ENCODE results near the gene SP7. TPM values are rescaled to one million over a fixed set of nuclear protein-coding genes. Genes with fewer than 3 reads are reported as not detected.
A peak's percentile ranks its signal among the peaks of the same experiment; 100 is the strongest.

Gene SP7
- total RNA-seq, 1 donor from 2014 or later, result not detected

- H3K9me3 ChIP-seq, result no peaks in the 10 kb centered on the region
- no peak for TF ChIP-seq CTCF (IDR thresholded peaks at IDR 0.05)
- DNase-seq, result peak; percentile 58
- intact Hi-C loops (cut with DNase I), result no loop called here
- peaks cover 1% of the 10 kb centered on the region for H3K36me3 ChIP-seq
- H3K4me3 ChIP-seq, result peak overlapping the region; percentile 79
- peak overlapping the region; percentile 92 for H3K27ac ChIP-seq
- H3K4me1 ChIP-seq, result peaks cover 35% of the 10 kb centered on the region
- peak; percentile 4 to 5 for ATAC-seq
- no peaks in the 10 kb centered on the region for H3K27me3 ChIP-seq (ENCODE audit: low read depth)
These were observed 11.9 kb downstream of the SP7 start for GRCh38 chr12:53324113-53324778.

- DNase-seq (no peak), ATAC-seq (no peak)
- H3K4me3 ChIP-seq, result peak overlapping the region; percentile 67
- H3K27ac ChIP-seq, result peak overlapping the region; percentile 83
- H3K9me3 ChIP-seq, result no peaks in the 10 kb centered on the region
- no peaks in the 10 kb centered on the region for H3K27me3 ChIP-seq (ENCODE audit: low read depth)
- H3K36me3 ChIP-seq, result peaks cover 32% of the 10 kb centered on the region
- H3K4me1 ChIP-seq, result peaks cover 28% of the 10 kb centered on the region
- no peak for TF ChIP-seq CTCF (IDR thresholded peaks at IDR 0.05)
- intact Hi-C loops (cut with DNase I), result no loop called here
These were observed 15.6 kb downstream of the SP7 start for GRCh38 chr12:53320352-53321195.

- Histone ChIP-seq H3K9me3 (no peaks in the 10 kb centered on the region), H3K4me1 (no peaks in the 10 kb centered on the region), H3K27me3 (ENCODE audit: low read depth) (no peaks in the 10 kb centered on the region), H3K36me3 (peaks cover 88% of the 10 kb centered on the region), H3K4me3 (no peak overlapping the region), H3K27ac (no peak overlapping the region)
- intact Hi-C loops (cut with DNase I), result no loop called here
- no peak for TF ChIP-seq CTCF (IDR thresholded peaks at IDR 0.05)
- DNase-seq (no peak), ATAC-seq (peak; percentile 16 to 40)
These were observed 22.2 kb downstream of the SP7 start for GRCh38 chr12:53313996-53314395.

GRCh38 chr12:53308276-53308675 is 27.9 kb downstream of the SP7 start:
- intact Hi-C loops (cut with DNase I), result no loop called here
- Histone ChIP-seq H3K27ac (no peak overlapping the region), H3K4me3 (no peak overlapping the region), H3K27me3 (ENCODE audit: low read depth) (no peaks in the 10 kb centered on the region), H3K36me3 (peaks cover 90% of the 10 kb centered on the region), H3K9me3 (no peaks in the 10 kb centered on the region), H3K4me1 (no peaks in the 10 kb centered on the region)
- ATAC-seq (no peak), DNase-seq (no peak)
- no peak for TF ChIP-seq CTCF (IDR thresholded peaks at IDR 0.05)

GRCh38 chr12:53306826-53307225 is 29.3 kb downstream of the SP7 start:
- peaks cover 2% of the 10 kb centered on the region for H3K4me1 ChIP-seq
- no peak for DNase-seq
- H3K36me3 ChIP-seq, result peaks cover 95% of the 10 kb centered on the region
- intact Hi-C loops (cut with DNase I), result no loop called here
- H3K27me3 ChIP-seq (ENCODE audit: low read depth), result no peaks in the 10 kb centered on the region
- H3K27ac ChIP-seq, result no peak overlapping the region
- ATAC-seq, result no peak
- H3K4me3 ChIP-seq, result no peak overlapping the region
- no peaks in the 10 kb centered on the region for H3K9me3 ChIP-seq
- no peak for TF ChIP-seq CTCF (IDR thresholded peaks at IDR 0.05)

Data from lower lobe of right lung (tissue), 2 donors.